Urothelium cell line (cell line): Measurements from ENCODE around the gene ARHGAP31.

Experiments used
- DNase-seq: peaks from one replicate; pipeline ENCODE4 v3.0.0; 2011; ENCODE audit warnings: low spot score, mixed read lengths
- FAIRE-seq: peaks from 2 replicates; lab custom pipeline; 2011; peaks lifted over from hg19 to GRCh38; lab: Jason Lieb, UNC

The ARHGAP31 gene

GRCh38 chr3:119427669-119428068 lies 133.5 kb downstream of the ARHGAP31 start:
- DNase-seq (no peak), FAIRE-seq (no peak)

DNA sequence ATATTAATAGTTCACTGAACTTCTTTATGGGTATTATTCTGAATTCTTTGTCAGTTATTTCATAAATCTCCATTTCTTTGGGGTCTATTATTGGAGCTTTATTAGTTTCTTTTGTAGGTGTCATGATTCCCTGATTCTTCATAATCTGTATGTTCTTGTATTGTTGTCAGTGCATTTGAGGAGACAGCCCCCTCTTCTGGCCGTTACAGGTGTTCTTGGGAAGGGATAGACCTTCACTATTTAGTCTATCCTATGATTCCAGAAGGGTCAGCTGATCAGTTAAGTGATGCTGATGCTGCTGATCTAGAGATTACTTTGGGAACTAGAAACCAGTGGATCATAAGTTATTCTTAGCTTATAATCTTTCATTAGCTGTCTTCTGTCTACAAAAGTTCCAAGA lies 134.4 kb downstream of the ARHGAP31 start:
- no peak for DNase-seq
- no peak for FAIRE-seq

DNA sequence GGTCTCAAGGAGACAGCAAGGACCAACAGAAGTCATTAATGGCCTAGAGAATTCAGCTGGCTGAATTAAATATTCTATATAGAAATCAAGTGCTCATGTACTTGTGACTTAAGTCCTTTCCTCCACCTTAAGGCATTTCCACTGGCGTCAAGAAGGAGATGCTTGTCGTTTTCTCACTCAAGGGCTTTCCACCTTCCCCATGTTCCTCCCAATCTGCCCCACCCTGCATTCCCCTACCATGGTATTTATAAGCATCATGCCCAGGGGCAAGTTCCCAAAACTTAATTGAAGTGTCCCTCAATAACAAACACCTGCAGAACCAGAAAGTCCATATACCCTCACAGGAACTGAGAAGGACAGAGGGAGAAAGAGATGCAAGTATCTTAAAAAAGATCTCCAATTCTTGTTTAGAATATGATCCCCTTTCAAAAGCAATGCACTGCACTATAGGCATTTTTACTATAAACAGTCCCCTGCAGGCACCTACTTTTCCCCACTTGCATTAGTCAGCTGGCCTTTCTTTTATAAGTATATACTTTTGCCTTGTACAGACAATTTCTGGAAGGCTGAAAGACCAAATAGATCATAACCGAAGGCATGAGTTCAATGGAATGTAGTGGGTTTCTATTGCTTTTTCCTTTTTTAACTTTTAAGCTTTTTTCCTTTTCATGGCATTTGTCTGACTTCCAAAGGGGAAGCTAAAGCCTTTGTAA lies 139.6 kb downstream of the ARHGAP31 start:
- no peak for DNase-seq
- no peak for FAIRE-seq

DNA sequence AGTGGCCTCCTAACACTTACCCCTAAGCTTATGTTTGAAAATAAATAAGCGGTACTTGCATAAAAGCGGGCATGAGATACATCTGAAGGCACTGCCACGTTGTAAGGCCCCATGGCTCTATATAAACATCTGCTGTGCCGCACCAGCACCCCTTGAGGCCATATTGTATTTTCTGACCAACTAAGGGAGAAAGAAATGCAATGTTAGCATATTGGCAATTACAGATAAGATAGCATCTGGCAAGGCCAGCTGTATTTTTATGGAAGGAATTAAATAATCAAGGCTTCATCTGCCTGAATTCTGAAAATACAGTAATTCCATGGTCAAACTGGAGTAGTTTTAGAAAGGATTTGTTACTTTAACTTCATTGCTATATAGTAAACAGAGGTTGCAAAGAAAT lies 140.5 kb downstream of the ARHGAP31 start:
- FAIRE-seq = no peak

GRCh38 chr3:119436977-119437376 lies 142.8 kb downstream of the ARHGAP31 start:
- FAIRE-seq = no peak
- DNase-seq = no peak

More for the DNA sequence above, 140.5 kb downstream of the ARHGAP31 start:
- DNase-seq = no peak

- DNase-seq = no peak
- FAIRE-seq = no peak
Measured at GRCh38 chr3:119437691-119438258, 143.6 kb downstream of the ARHGAP31 start.

- no peak for FAIRE-seq
- DNase-seq = no peak
Measured at GRCh38 chr3:119443179-119443578, 149.0 kb downstream of the ARHGAP31 start.

GRCh38 chr3:119444590-119444989 lies 150.4 kb downstream of the ARHGAP31 start:
- DNase-seq (no peak), FAIRE-seq (no peak)

- no peak for DNase-seq
- no peak for FAIRE-seq
Measured at GRCh38 chr3:119453822-119454221, 159.6 kb downstream of the ARHGAP31 start.

GRCh38 chr3:119456469-119456868 lies 162.3 kb downstream of the ARHGAP31 start:
- no peak for FAIRE-seq
- no peak for DNase-seq

- FAIRE-seq = no peak
- DNase-seq = no peak
Measured at GRCh38 chr3:119457246-119457645, 163.1 kb downstream of the ARHGAP31 start.

DNA sequence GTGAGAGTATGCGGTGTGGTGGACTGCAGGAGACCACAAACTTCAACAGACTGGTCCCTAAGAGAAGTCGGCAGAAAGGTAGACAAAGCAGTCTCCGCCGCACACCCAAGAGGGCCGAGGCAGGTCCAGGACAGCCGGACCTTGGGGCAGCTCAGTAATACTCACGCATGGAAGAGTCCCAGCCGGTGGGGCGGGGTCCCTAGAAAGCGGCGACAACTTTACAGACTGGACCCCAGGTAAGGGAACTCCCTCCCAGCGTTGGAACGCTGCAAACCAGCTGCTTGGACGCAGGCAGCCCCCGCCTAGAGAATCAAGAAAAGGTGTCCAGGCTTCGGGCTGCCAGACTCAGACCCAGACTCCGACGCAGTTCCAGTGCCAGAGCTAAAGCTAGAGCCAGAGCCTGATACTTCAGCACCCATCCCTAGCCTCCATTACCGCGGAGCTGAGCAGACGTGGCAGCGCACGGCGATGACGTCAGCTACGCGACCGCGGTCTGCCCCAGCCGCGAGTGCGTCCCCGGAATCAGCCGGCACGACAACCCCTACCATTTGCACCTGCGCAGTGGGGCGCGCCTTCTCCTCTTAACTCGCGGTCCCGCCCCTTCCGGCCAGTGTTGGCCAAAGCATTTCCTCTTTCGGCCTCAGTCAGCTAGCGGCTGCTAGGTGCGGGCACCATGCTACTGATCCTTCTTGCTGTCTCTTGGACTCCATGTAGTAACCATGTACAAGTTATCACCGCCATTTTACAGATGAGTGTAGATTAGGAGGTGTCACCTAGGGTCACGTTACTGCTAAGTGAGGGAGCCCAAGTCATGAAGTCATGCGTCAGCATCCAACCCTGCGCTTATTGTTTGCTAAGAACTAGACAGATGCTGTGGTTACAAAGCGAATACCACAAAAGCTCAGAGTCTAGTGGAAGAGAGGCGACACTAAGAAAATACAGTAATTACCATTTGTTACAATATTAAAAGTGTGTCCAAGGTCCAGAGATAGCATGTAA lies 169.3 kb downstream of the ARHGAP31 start, which contains the start of gene TMEM39A:
TMEM39A (minus strand) TSS at position 445 of the 999 bp plus-strand sequence. CDS start 1,541 bp downstream, outside the sequence.
- FAIRE-seq (peak; percentile 97), DNase-seq (peak; percentile 100)

- DNase-seq (no peak), FAIRE-seq (no peak)
Measured at GRCh38 chr3:119468041-119468440, 173.9 kb downstream of the ARHGAP31 start.

DNA sequence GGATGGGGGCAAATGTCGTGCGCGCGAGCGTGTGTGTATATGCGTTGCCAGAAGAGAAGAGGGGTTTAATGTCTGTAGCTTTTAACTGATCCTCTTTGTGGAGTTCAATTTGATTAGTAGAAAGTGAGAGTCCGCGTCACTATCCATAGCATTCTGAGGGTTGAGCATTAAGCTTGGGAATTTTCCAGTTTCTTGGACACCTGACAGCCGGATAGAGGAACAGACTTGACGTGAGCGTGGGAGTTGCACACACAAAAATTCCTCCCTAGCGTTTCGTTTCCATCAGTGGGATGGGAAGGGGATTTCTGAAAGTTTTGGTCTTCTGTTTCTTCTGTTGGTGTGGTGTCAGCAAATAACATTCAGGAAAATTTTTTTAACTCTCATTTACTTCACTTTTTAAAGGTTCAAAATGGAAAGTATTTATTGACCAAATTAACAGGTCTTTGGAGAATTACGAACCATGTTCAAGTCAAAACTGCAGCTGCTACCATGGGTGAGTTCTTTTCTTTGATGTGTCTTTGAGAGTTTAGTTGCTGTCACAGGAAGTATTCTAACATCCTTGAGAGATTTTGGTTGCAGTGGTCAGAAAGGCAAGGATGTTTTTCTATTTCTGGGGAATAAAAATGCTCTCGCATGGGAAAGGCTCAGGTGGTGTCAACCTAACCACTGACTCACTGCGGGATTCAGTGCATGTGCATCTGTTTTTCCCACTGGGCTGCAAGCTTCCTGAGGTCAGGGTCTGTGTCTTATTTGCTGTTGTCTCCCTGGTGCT lies 175.4 kb downstream of the ARHGAP31 start:
- DNase-seq = no peak
- FAIRE-seq = no peak
